Suprapubic skin (tissue), 3 donors: ENCODE measurements around the gene TAF1.

Experiments used
- CTCF ChIP-seq, 2 donors: fragments of 200-600 bp in 1 of 2; fragments of 450-650 bp in 1 of 2; sonication (generic) in 1 of 2; IDR thresholded peaks; one replicate each; pipeline ENCODE4 v1.5.1; 2016 to 2019; ENCODE audit warnings: antibody characterized with exemption in 2 of 2, mild to moderate bottlenecking in 1 of 2, moderate library complexity in 1 of 2
- POLR2AphosphoS5 ChIP-seq, 3 donors: sonication (generic); formaldehyde crosslinking; IDR thresholded peaks; one replicate each; pipeline ENCODE4 v1.6.1; 2017; ENCODE audit warnings: antibody characterized with exemption in 3 of 3

GRCh38 chrX:71493111-71493613, 127.0 kb downstream of the TAF1 start:
- TF ChIP-seq CTCF (IDR thresholded peaks at IDR 0.05) (no peak), POLR2AphosphoS5 (IDR thresholded peaks at IDR 0.05) (no peak)
